HG03565 (cell line): Measurements from ENCODE around the gene IGSF11.
"Not testable (repeated sequence)": the region's sequence is repeated elsewhere in the genome, so short reads cannot be mapped to it uniquely, and the experiment has no call there.

Experiments used
- ATAC-seq: cut with Tn5 transposase; IDR thresholded peaks from one replicate; pipeline ENCODE4 v1.9.1; 2021; ENCODE audit warnings: mild to moderate bottlenecking, moderate library complexity; ENCODE audit not compliant: unreplicated experiment

The IGSF11 gene

DNA sequence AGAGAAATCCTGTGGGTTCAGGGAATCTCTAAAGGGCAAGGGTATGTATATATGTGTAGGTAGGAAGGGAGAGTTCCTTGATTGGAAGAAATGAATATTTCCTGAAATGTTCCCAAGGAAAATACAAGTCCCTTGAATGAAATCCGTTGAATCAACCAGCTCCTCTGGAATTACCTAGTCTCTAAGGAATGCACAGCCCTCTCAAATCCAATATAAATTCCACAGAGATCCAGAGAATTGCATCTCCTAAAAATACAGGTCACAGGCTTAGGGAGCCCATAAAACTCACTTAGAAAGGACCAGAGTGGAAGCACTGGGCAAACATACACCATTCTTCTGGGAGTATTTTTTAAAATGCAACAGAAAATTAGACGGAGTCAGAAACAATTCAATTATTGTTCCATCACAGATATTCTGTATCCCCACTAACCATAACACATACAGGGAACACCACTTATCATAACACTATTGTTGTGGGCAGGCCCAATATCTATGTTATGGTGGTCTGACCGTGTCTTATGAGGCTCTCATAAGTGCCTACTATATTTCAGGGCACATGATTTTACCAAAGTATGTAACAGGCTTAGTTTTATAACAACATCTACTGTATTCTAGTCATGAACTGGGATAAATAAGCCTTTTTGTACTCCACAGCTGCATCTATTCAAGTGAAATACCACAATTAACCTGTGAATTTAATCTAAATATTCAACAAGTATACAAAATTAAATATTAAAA is 43.7 kb downstream of the IGSF11 start:
- ATAC-seq: no peak

DNA sequence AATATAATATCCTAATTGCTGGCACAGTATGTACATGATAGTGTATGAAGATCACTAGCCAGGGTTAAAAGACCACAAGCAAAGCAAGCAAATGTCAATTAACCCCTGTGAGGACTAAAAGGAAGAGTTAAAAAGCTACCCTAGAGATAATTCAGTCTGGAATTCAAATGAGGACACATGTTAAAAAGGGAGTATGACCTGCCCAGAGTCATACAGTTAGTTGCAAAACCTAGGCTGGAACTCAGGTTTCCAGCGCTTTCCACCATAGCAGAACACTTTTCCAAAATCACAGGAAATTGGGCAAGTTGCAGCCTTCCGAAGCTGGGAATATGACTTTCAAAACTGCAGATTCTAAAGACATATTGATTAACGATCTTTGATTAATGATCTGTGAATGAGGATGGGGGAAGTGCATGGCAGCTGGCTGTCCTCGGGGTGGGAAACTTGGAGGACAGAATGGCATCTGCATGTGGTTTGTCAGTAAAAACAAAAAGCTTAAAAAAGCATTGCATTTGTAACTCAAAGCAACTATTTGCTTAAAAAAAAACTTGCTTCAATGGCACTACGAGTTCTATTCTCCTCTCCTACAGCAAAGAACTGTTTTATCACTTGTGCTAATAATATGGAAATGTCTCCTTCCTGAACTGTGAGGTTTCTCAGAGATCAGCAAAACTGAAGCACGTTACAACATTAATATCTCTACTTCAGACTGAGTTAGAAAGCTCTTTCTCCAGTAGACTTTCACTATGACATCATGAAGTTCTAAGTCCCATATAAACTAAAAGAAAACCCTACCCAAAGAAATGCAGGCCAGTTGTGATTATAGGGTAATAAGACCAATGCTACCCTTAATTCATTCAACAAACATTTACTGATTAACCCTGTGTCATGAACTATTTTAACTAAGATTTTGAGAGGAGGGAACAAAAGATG is 46.2 kb downstream of the IGSF11 start:
- ATAC-seq: no peak

DNA sequence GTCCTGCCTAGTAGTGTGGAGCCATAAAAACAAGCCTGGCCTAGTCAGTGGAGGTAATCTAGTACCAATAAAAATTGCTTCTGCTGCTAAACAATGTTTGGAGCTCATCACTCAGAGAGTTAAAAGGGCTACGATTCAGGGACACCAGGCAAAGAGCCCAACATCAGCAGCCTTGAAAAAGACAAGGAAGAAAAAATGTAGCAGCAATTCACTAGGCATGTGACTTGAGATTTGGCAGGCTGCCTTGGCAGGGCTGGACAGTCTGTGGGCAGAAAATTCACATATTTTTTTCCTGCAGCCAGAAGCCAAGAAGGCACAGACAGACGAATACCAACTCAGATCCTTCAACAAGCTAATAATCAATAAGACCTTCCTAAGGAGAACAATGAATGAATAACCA is 47.2 kb downstream of the IGSF11 start:
- no peak for ATAC-seq

DNA sequence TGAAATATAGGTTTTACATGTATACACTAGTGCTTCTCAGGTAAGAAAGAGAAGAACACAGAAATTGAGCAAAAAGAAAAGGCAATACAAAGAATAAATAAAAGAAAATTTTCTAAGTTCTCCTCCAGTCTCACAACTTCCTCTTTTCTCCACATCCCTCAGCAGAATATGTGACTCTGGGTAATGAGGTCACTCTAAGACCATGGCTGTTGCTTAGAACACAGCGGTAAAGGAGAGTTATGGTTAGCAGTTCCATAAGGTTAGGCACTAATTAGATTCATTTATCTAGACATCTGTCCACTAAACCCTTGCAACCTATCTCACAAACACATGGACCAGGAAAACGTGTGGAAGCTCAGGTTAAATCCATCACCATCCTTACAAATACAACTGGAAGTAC is 47.9 kb downstream of the IGSF11 start:
- no peak for ATAC-seq

DNA sequence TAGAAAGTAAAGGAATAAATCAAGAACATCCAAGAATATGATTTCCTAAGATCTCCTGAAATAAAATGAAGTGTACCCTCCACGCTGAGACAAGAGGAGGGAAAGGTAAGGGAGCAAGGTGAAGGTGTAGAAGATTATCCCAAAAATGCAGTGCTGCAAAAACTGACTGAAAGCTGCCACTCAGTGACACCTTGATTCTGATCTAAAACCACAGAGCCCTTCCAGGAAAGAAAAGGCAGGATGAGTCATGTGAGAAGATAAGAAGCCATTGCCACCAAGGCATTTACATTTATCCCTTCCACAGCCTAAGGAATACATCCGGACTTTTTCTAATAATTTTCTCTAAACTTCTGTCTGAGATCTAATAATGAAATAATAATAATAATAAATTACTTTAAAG is 49.9 kb downstream of the IGSF11 start:
- no peak for ATAC-seq

DNA sequence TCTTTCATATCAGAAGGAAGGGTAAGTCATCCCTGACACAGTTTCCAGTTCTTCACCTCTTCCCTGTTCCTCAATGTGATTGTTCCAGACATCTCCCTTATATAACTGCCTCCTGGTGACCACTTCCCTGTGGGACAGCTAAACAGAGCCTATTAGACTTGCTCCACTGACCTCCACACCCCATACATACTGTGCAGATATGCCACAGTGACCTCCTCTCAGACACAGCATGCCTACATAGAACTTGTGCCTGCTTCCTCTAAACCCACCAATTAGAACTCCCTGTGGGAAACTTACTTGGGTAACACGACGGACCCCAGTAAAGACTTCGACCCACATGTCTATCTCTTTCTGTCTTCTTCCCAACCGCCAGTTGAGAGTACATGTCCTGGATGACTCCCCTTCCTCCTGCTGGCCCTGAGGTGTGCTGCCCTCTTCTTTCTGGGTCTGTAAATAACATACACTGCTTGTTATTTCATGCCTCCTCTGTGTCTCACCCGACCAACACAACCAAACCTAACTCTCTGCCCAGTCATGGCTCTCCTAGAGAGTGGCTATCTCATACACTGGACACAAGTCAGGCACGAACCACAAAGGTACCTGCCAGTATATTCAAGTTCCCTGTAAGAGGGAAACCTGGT is 53.0 kb downstream of the IGSF11 start:
- ATAC-seq: no peak

DNA sequence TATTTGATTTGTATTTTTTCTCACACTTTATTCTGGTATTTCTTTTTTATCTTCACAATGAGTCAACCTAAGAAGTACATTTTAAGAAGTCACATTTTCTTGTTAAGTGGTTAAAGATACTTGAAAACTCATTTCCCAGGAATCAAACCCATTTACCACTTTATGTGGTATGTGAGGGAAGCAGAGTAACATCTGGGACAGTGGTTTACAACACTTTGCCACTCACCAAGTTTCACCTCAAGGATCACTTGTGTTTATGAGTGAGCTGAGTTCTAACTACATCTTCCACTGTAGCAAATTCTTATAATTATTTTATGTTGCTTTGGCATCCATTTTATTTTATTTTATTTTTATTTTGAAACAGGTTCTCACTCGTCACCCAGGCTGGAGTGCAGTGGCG is 53.8 kb downstream of the IGSF11 start:
- ATAC-seq: no peak

DNA sequence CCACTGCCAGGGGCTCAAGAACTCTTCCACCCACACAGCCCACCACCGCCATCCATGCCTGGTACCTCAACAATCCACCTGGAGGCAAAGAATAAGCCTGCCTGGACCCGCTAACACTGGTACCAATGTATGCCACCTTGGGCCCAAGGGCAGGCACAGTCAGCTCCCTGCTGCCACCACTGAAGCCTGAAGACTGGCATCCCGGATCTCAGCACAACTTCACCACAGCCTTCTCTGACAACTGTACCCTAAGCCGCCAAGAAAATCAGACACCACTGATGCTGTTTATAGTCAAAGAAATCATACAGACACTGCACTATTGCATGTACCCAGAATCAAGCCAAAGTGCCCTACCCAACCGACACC is 56.3 kb downstream of the IGSF11 start:
- ATAC-seq: no peak

DNA sequence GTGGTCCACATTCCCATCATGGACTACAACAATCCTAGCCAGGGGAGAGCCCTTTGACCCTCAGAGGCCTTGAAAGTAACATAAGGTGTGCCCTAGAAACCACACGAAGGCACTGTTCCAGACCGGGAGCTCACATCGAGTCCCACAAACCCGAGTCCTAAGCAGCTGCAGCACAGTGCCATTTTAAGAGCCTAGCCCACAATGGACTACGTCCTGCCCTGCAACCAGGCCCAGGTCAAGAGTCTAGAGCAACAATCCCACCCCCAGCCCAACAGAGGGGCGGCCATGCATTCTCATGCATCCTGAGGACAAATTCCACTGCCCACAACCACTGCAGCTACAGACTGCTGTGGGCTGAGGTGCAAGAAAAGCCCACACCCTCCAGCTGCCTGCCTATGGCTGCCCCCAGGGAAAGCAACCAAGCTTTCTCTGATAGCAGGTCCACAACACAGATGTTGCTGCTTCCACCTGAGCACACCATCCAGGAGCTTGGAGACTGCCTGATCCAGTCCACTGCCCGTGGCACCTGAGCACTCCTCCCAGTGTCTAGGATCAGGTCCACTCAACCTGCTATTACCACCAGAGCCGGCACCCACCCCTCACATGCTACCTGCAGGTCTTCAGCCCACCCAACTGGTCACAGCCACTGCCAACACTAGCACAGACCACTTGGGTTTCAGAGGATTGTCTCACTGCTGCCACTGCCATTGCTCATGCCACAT is 56.8 kb downstream of the IGSF11 start:
- ATAC-seq: no peak

DNA sequence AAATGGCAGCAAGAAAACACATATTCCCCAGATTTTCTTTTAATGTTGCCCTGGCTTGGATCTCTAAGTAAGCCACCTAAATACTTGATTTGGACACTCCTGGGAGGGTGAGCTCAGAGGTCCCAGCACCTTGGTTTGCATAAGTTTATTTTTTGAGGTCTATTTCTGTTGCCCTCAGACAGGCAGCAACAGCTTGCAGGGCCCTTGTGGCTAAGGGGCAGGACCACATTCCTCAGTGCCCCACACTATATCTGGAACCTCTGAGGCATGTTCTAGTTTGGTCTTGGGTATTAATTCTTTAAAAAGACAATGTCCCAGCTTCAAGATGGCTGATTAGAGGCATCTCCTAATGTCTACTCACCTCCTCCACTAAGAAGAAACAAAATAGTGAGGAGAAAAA is 57.5 kb downstream of the IGSF11 start:
- ATAC-seq: no peak

DNA sequence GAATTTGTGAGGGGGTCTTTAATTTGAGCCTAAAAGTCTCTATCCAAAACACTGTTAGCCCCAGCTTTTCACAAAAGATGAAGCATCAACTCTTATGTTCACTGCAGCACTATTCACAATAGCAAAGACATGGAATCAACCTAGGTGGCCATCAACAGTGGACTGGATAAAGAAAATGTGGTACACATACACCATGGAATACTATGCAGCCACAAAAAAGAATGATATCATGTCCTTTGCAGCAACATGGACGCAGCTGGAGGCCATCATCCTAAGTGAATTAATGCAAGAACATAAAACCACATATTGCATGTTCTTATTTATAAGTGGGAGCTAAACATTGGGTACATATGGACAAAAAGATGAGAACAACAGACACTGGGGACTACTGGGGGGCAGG is 59.2 kb downstream of the IGSF11 start:
- ATAC-seq: not testable (repeated sequence)

DNA sequence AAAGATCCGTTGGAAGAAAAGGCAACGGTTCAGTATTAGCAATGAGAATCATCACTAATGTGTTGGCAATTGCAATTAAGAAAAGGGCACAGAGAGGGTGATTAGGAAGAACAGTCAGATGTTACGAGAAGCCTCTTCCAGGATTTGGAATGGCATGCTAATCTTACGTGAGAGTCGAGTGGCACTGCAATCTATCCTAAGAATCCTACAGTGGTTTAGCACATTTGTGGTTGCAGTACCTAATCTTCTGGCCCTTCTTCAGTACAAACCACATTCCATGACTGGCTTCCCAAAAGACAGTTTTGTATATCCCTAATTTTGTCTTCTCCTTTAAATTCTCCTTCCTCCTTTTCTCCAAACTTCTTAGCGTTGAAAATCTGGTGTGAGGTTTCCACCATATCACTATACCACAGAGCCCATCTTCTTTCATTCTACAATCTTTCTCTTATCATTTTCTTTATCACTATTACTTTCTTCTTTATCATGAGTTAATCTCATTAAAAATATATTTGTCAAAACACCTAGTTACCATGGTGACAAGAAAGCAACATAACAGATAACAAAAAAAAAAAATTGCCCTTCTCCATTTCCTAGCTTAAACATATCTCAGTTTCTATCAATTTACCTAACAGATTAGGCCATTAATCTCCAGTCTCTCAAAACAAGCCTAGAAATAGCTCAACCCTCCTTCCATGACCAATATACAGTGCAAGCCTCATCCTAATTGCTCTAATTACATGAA is 60.1 kb downstream of the IGSF11 start:
- ATAC-seq: no peak

DNA sequence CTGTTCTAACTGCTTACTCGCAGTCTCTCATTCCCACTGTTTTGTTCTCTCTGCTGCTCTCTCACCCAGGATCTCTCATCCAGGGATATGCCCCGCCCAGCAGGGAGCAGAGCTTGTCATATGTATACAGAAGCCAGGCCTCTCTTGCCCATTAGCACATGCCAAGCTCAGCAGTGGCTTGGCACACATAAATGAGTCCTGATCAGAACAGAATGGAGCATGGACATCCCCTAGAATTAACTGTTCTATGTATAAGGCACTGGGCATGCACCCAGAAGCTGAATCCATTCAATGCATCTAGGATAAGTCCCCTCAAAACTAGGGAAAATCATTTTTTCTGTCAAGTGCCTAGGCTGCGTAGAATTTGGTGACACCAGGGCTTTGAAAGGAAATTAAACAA is 61.6 kb downstream of the IGSF11 start:
- ATAC-seq: no peak

DNA sequence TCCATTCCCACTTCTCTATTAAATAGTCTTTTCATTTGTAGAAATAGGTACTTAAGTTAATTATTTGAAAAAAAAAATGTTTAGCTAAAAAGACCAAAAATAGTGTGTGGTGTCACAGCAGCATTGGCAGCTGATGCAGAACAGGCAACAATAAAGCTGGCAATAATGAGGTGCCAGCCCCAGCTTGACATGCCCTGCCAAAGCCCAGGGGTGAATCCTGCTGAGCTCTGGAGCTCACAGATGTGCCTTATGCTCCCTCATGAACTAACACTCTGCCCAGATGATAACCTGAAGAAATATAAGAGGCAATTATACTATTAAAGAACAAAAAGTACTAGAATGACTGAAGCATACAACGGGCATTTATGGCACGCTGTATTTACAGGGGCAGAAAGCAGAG is 63.8 kb downstream of the IGSF11 start:
- no peak for ATAC-seq

DNA sequence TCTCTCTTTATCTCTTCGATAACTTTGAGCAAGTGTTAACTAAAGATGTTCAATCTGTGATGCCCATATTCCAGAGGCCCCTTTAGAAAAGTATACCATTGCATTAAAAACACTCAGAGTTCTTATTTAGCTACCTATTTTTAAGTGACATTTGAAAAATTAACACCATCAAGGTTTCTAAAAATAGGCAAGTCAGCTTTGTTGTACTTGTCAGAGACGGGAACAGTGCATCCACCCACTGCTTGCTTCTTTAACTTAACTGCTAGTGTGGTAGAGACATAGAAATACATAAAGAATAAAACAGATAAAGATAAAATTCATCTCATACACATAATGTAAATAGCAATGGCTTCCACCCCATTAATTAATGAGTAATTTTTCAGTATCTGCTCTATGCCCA is 66.0 kb downstream of the IGSF11 start:
- ATAC-seq: no peak

DNA sequence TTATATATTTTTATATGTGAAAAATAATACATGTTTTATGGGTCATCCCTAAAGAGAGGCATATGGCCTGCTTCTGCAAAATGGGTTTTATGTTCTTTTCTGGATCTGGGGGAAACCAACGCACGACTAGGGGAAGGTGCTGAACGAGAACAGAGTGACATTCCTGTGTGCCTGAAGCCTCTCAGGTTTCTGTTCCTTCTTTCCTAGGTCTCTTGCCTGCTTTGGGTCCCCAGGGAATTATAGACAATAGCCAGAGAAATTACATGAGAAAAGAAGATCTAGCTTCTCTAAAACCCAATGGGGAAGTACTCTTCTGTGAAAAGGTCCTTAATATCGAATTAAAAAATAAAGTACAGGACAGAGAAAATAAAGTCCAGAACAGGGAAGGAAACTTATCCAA is 66.5 kb downstream of the IGSF11 start:
- no peak for ATAC-seq

DNA sequence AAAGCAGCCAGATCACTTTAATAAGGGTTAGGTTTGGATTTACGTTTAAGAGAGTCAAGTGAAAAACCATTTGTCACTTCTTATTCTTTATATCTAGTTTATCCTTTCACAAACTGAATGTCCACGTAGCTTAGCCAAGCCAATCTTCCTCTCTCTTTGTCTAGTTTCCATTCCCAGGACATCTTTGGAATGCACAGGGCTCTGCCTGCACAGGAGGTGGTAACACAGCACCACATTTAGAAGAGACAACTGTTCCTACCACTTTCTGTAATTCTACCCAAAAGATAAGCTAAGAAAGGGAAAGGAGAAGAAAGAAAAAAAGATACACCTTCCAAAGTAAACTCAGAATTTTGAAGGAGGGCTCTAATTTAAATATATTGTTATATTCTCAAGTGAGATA is 67.9 kb downstream of the IGSF11 start:
- ATAC-seq: no peak

DNA sequence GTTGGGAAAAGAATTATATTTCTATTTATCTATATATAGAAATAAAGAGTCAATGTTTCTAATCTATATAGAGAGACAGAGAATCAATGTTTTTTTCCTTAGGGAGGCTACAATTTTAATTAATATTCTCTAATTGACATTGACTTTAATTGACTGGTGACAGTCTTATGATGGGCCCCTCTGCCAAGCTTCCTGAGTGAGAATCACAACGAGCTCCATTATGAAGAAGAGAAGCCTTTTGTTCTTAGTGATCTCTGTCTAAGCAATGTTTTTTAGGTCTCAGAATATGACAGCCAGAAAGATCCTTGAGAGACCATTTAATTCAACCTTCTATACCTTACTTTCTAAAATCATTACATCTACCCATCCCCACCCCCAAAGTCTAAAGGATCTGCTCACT is 70.9 kb downstream of the IGSF11 start:
- ATAC-seq: no peak

DNA sequence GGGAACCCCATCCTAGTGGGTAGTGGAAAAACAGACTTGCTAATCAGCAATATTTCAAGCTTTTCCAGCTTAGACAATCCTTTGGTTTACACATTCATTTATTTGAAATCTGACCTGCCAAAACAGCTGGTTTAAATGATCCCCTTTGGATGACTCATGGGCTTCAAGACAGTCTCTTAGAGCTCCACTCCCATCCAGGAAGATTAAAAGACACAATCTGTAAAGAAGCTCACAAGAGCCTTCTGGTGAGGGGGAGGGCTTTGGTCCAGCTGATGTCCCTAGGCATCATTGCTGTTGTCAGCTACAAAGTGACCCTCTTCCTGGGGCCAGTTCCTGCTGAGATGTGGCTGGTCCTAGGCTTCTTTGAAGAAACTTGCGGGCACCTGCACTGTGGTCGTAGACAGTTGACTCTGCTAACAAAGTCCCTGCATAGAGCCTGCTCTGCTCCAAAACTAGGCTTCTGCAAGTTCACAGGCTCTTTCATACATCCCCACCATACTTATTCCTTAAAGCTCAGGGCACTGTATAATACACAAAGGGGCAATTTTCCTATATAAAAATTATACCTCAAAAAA is 73.7 kb downstream of the IGSF11 start:
- no peak for ATAC-seq

DNA sequence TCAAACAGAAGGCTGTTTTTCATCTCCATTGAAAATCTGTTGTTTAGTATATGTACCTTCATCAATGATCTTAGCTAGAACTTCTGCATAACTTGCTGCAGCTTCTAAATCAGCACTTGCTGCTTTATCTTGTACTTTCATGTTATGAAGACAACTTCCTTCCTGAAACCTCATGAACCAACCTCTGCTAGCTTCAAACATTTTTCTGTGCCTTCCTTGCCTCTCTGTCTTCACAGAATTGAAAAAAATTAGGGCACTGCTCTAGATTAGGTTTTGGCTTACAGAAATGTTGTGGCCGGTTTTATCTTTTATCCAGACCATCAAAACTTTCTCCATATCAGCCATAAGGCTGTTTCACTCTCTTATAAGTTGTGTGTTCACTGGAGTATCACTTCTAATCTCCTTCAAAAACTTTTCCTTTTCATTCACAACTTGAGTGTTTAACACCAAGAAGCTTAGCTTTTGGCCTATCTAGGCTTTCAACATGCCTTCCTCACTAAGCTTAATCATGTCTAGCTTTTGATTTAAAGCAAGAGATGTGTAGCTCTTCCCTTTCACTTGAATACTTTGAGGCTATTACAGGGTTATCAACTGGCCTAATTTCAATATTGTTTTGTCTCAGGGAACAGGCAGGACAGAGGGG is 78.6 kb downstream of the IGSF11 start:
- ATAC-seq: no peak
